ENCODE data around the gene UGT1A8.
"Not testable (repeated sequence)": the region's sequence is repeated elsewhere in the genome, so short reads cannot be mapped to it uniquely, and the experiment has no call there.

Gene UGT1A8

DNA sequence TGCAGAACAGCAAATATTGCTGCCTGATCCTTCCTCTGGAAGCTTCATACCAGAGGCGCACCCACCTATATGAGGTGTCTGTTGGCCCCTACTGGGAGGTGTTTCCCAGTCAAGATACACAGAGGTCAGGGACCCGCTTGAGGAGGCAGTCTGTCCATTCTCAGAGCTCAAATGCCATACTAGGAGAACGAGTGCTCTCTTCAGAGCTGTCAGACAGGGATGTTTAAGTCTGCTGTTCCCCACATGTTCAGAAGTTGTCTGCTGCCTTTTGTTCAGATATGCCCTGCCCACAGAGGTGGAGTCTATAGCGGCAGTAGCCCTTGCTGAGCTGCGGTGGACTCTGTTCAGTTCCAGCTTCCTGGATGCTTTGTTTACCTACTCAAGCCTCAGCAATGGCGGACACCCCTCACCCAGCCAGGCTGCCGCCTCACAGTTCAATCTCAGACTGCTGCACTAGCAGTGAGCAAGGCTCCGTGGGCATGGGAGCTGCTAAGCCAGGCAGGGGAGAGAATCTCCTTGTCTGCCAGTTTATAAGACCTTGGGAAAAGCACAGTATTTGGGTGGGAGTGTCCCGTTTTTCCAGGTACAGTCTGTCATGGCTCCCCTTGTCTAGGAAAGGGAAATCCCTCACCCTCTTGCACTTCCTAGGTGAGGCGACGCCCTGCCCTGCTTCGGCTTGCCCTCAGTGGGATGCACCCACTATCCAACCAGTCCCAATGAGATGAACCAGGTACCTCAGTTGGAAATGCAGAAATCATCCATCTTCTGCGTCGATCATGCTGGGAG lies 119.6 kb downstream of the UGT1A8 start:
- DNase-seq = peak in 1 of 3 experiments; percentile 14

DNA sequence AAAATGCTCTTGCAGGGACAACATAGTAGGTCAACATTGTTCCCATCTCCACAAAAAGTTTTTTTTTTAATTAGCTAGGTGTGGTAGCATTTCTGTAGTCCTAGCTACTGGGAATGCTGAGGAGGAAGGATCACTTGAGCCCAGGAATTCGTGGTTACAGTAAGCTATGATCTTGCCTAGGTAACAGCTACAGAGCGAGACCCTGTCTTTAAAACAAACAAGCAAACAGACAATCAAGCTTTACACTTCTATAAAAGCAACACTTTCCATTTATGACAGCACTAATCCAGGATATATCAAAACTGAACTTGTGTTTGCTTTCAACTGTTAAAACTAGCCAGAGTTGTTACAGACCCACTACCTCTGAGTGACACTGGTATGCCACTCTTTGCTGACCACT lies 123.4 kb downstream of the UGT1A8 start:
- DNase-seq = no peak

DNA sequence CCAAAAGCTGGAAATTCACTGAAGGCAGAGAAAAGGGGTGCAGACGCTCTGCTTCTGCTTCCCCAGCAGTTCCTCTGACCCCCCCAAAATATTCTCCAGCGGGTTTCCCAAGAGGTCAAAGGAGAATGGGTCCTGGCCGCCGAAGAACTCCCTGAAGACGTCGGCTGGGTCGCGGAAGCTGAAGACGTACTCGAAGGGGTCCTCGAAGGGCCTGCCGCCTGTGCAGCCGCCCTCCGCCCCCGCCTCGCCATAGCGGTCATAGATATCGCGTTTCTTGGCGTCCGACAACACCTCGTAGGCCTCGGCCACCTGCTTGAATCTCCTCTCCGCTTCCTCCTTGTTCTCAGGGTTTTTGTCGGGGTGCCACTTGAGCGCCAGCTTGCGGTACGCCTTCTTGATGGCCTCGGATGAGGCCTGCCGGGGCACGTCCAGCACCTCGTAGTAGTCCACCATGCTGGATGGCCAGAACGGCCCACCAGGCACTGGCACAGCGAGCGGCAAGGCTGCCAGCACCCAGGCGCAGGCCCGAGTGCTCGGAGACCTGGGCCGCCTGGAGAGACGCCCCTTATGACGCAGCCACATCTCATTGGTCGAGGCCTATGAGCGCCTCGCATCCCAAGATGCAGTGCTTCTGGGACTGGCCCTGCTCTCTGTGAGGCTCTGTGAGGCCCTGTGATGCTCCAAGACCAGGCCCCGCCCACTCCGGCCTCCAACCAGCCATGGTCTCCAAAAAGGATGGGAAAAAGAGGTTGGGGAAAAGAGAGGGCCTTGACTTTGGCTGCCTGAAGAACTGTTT lies 126.2 kb downstream of the UGT1A8 start:
- DNase-seq = no peak

DNA sequence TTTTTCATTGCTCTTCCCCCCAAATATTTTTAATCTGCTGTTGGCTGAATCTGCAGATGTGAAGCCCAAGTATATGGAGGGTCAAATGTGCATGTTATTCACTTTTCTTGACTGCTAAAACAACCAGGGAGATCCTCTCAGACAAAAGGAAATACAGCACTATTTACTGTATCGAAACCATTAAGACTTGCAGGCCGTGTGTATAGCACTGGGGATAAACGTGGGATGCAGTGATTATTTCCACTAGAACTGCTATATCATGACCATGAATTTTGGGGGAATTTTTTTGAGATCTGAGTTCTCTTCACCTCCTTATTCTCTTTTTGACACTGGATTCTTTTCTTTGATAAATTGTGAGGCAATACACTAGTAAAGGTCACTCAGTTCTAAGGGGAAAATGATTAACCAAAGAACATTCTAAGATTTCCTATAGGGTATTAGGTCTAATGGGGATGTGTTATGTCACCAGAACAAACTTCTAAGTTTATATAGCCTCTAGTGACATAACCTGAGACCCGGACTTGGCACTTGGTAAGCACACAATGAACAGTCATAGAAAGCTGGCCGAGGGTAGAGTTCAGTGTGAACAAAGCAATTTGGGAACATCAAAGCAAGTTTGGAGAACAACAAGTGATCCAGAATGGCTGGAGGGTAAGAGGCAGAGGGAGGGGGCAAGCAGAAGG lies 127.8 kb downstream of the UGT1A8 start:
- no peak for DNase-seq

DNA sequence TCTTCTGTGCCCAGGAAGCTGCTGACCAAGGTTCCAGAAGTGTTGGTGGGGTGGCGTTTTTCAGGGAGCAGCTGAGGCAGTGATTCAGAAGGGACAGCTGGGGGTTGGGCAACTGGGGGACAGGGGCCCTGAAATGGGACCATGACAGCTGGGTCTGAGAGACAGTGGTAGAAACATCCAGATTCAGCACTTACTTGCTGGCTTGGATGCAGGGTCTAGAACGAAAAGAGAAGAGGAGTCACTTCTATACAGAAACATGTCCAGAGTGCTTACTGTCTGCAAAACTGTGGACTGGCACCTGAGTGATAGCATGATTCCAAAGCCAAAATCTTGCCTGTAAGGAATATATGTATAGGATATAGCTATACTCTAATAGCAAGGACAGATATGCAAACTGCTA lies 128.4 kb downstream of the UGT1A8 start:
- not testable (repeated sequence) for DNase-seq

DNA sequence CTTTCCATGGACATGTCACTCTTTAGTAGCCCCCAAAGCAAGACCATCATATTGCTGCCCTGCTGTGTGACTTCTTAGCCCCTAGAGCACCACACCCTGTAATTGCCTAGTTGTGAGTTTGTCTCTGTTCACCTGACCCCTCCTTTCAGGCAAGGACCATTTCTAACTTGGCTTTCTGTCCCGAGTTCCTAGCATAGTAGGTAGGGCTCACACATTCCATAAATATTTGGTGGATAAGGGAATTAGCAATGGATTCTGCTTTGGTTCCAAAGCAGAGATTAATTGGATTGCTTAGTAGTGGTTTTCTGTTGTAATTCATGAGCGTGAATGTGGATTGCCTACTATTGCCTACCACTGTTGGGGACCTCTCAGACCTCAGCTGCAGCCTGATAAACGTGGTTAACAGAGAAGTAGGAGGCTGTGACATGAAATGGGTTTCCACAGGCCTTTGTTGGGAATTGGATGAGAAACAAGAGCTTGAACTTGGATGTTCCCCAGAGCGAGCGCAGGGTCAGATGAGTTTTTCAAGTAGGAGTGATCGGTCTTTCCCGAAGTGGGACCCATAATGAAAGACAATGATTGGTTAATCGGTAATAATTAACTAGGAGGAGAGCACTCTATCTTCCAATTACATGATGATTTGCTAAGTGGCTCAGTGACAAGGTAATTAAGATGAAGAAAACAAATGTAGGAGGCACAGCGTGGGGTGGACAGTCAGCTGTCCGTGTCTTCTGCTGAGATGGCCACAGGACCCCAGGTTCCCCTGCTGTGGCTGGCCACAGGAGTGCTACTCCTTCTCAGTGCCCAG lies 129.2 kb downstream of the UGT1A8 start:
- DNase-seq = no peak

DNA sequence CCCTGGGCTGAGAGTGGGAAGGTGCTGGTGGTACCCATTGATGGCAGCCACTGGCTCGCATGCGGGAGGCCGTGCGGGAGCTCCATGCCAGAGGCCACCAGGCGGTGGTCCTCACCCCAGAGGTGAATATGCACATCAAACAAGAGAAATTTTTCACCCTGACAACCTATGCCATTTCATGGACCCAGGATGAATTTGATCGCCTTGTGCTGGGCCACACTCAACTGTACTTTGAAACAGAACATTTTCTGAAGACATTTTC lies 129.8 kb downstream of the UGT1A8 start:
- DNase-seq = no peak

DNA sequence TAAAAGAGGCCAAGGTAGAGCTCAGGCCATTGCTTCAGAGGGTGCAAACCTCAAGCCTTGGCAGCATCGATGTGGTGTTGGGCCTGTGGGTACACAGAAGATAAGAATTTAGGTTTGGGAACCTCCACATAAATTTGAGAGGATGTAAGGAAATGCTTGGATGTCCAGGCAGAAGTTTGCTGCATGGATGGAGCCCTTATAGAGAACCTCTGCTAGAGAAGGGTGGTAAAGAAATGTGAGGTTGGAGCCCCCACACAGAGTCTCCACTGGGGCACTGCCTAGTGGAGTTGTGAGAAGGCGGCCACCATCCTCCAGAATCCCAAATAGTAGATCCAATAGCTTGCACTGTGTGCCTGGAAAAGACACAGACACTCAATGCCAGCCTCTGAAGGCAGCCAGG lies 133.3 kb downstream of the UGT1A8 start:
- DNase-seq = not testable (repeated sequence)

DNA sequence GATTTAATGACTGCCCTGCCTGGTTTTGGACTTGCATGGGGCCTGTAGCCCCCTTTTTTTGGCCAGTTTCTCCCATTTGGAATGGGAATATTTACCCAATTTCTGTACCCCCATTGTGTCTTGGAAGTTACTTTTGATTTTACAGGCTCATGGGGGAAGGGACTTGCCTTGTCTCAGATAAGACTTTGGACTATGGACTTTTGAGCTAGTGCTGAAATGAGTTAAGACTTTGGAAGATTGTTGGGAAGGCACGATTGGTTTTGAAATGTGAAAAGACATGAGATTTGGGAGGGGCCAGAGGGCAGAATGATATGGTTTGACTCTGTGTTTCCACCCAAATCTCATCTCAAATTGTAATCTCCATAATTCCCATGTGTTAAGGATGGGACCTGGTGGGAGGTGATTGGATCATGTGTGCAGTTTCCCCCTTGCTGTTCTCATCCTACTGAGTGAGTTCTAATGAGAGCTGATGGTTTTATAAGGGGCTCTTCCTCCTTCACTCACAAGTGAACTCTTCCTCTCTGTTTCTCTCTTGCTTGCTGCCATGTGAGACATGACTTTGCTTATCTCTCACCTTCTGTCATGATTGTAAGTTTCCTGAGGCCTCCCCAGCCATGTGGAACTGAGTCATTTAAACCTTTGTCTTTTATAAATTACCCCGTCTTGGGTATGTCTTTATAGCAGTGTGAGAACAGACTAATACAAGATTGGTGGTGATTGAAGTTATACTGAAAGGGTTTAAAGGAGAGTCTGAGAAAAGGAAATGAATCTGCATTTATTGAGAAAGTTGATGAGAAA lies 134.0 kb downstream of the UGT1A8 start:
- DNase-seq = not testable (repeated sequence)

DNA sequence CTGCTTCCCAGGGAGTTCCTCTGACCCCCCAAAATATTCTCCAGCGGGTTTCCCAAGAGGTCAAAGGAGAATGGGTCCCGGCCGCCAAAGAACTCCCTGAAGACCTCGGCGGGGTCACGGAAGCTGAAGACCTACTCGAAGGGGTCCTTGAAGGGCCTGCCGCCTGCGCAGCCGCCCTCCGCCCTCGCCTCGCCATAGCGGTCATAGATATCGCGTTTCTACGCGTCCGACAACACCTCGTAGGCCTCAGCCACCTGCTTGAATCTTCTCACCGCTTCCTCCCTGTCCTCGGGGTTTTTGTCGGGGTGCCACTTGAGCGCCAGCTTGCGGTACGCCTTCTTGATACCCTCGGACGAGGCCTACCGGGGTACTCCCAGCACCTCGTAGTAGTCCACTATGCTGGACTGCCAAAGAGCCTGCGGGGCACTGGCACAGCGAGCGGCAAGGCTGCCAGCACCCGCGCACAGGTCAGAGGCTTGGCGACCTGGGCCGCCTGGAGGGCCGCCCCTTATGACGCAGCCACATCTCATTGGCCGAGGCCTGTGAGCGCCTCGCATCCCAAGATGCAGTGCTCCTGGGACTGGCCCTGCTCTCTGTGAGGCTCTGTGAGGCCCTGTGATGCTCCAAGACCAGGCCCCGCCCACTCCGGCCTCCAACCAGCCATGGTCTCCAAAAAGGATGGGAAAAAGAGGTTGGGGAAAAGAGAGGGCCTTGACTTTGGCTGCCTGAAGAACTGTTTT lies 137.6 kb downstream of the UGT1A8 start:
- DNase-seq = no peak

DNA sequence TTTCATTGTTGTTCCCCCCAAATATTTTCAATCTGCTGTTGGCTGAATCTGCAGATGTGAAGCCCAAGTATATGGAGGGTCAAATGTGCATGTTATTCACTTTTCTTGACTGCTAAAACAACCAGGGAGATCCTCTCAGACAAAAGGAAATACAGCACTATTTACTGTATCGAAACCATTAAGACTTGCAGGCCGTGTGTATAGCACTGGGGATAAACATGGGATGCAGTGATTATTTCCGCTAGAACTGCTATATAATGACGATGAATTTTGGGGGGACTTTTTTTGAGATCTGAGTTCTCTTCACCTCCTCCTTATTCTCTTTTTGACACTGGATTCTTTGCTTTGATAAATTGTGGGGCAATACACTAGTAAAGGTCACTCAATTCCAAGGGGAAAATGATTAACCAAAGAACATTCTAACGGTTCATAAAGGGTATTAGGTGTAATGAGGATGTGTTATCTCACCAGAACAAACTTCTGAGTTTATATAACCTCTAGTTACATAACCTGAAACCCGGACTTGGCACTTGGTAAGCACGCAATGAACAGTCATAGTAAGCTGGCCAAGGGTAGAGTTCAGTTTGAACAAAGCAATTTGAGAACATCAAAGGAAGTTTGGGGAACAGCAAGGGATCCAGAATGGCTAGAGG lies 139.1 kb downstream of the UGT1A8 start:
- no peak for DNase-seq

DNA sequence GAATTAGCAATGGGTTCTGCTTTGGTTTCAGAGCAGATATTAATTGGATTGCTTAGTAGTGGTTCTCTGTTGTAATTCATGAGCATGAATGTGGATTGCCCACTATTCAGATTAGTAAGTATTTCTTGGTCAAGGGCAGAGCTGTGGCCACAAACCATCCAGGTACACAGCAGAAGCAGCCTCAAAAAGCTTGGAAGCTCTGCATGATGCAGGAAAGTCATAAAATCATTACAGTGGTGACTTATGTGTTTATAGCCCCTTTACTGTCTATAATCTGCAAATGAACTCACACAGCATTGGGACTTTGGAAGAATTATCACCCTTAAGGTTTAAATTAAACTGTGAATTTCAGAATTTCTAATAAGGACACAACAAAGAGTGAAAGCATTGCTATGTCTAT lies 140.7 kb downstream of the UGT1A8 start:
- no peak for DNase-seq

DNA sequence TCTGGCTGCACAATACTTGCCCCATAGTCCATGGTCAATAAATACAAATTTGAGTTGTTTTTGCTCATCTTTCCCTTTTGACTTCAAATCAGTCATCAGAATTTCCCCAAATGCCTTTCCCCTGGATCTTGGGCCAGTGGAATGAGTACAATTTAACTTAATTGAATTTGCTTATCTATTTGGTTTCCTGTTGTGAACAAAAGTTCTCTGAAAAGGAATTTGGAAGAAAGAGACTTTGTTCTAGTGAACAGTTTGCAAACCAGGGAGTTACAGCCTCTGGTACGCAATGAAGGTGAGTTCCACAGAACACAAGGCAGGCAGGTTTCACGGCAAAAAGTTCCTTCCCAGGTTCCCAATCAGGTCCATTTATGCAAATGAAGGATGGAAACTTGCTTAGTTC lies 141.4 kb downstream of the UGT1A8 start:
- no peak for DNase-seq

DNA sequence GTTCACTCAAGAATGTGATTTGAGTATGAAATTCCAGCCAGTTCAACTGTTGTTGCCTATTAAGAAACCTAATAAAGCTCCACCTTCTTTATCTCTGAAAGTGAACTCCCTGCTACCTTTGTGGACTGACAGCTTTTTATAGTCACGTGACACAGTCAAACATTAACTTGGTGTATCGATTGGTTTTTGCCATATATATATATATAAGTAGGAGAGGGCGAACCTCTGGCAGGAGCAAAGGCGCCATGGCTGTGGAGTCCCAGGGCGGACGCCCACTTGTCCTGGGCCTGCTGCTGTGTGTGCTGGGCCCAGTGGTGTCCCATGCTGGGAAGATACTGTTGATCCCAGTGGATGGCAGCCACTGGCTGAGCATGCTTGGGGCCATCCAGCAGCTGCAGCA lies 142.6 kb downstream of the UGT1A8 start, which contains the start of gene UGT1A1:
Gene UGT1A1, plus strand, starts transcription at position 228 of the 400 bp plus-strand sequence. Its CDS starts 18 bp downstream, at position 246.
- no peak for DNase-seq

DNA sequence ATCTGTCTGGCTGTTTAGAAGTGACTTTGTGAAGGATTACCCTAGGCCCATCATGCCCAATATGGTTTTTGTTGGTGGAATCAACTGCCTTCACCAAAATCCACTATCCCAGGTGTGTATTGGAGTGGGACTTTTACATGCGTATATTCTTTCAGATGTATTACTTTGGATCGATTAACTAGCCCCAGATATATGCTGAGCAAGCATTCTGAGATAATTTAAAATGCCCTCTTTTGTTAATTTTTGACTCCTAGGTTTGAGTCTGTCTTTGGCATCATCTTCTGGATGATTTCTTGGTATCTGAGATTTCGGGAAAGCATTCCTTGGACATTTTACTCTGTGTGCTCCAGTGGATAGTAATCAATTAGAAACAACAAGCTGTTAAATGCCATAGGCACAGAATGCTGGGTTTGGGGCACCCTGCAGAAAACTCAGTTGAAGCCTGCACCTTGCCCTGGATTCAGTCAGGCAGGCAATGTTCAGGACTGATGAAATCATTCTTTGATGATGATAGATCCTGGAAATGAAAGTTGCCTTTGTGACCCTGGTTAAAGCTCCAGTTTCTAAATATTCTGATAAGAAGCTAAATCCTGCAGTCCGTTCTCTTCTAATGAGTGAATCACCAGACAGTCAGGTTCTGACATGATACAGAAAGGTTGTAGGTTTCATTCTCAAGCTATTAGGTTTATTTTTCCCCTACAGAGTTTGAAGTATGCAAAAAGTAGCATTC lies 143.8 kb downstream of the UGT1A8 start:
- no peak for DNase-seq

DNA sequence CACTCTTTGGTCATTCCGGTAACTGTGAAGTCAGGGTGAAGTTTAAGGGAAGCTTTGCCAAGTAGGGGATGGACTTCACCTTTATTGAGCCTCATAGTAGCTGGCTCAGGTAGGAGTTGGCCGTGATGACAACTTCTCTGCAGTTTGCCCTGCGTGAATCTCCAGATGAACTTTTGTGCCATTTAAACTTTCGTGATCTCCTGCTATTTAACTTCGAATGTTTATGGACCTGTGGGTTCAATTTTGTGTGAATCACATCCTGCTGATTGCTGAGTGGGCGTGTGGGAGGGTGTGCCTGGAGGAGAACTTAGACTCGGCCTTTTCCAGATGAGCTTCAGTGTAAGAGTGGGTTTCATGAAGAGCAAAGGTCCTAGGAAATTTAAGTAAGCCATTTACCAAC lies 146.8 kb downstream of the UGT1A8 start:
- no peak for DNase-seq

DNA sequence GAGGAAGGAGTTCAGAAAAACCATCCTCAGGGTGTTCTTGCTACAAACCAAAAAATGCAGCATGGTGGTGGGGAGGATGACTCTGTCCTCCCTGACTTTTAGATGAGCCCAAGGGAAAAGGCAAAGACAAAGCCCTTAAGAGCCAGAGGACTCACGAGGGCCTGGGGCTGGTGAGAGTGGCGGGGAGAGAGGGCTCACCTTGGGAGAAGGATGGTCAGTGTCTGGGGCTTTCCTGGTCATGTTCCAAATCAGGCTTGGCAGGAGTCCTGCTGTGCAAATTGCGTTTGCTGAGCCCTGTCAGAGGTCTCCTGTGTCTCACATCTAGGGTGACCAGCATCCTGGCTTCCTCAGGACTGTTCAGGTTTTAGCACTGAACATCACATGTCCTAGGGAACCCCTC lies 147.3 kb downstream of the UGT1A8 start:
- DNase-seq = no peak

DNA sequence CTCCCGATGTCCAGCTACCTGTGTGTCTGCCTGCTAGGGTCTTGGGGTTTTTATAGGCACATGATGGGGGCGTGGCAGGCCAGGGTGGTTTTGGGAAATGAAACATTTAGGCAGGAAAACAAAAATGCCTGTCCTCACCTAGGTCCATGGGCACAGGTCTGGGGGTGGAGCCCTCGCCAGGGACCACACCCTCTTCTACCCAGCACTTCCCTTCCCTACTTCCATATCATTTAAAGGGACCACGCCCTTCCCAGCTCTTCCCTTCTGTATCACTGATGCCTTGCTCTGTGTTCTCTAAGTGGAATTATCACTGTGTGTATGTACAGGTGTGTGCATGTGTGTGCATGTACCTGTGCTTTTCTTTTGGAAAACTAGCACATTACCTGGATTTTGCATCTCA lies 149.0 kb downstream of the UGT1A8 start:
- no peak for DNase-seq

DNA sequence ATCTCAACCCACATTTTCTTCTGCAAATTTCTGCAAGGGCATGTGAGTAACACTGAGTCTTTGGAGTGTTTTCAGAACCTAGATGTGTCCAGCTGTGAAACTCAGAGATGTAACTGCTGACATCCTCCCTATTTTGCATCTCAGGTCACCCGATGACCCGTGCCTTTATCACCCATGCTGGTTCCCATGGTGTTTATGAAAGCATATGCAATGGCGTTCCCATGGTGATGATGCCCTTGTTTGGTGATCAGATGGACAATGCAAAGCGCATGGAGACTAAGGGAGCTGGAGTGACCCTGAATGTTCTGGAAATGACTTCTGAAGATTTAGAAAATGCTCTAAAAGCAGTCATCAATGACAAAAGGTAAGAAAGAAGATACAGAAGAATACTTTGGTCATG lies 150.6 kb downstream of the UGT1A8 start:
- DNase-seq = peak in 1 of 3 experiments; percentile 8

DNA sequence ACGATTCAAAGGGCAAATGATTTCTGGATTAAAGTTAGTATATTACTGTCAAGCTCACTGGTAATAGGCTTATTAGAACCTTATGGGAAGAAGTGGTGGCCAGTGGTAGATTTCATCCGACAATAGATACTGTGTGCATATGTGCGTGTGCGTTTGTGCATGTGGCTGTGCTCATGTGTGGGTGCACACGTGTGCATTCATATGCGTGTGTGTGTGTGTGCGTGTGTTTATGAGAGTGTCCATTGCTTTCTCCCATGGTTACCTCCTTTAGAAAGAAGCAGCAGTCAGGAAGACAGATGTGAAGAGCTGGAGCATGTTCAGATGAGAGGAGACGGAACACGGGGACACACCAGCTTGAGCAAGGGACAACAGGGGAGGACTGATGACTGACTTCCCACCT lies 151.8 kb downstream of the UGT1A8 start:
- DNase-seq = no peak
